ENCODE results near the gene AQP6. TPM values are rescaled to one million over a fixed set of nuclear protein-coding genes. Genes with fewer than 3 reads are reported as not detected.

Gene AQP6
- total RNA-seq, 1 experiment from 2014 or later, result 0.31 TPM

GRCh38 chr12:49933796-49934195 is 39.0 kb upstream of the AQP6 start:
- BruUV-seq (replicated peaks), result no TSS peak
- CTCF ChIA-PET, result interaction anchor here (0.6 kb wide), 1 partner anchor 52 kb away, joined by 4 read pairs; no protein-coding TSS in a partner anchor
- Histone ChIP-seq H3K36me3 (ENCODE audit: control insufficient read depth, insufficient read depth, low read length) (no peaks in the 10 kb centered on the region), H3K27me3 (ENCODE audit: control insufficient read depth, insufficient read depth, low read length) (no peaks in the 10 kb centered on the region), H3K4me1 (ENCODE audit: control insufficient read depth, insufficient read depth, low read length) (no peaks in the 10 kb centered on the region), H3K4me3 (ENCODE audit: low read depth in 2 of 2, low read length in 2 of 2) (no peak overlapping the region), H3K9me3 (ENCODE audit: control insufficient read depth, insufficient read depth, low read depth, low read length) (no peaks in the 10 kb centered on the region), H3K27ac (ENCODE audit: low read length) (no peak overlapping the region)
- intact Hi-C loops (cut with micrococcal nuclease; ENCODE audit: unreplicated experiment), result no loop called here
- in situ Hi-C loops (cut with HindIII; ENCODE audit: low pct_unique_long_range_greater_than_20kb, low sequenced_read_pairs), result no loop called here
- TF ChIP-seq CTCF (IDR thresholded peaks at IDR 0.05) (no peak), SIN3A (IDR thresholded peaks at IDR 0.05; ENCODE audit: borderline replicate concordance, insufficient read depth, low read depth, low read length) (no peak), TCF7L2 (IDR thresholded peaks at IDR 0.05; ENCODE audit: low read depth, low read length) (no peak), REST (IDR thresholded peaks at IDR 0.05; ENCODE audit: insufficient read depth in 1 of 2, low read depth in 2 of 2, low read length in 1 of 2) (no peak), POLR2AphosphoS5 (IDR thresholded peaks at IDR 0.05; ENCODE audit: low read depth, low read length) (no peak)
- ATAC-seq, result no peak
- POLR2A ChIA-PET, result no interaction called here
- DNase-seq (ENCODE audit: low read depth, low spot score), result no peak

GRCh38 chr12:49934505-49934904 is 38.2 kb upstream of the AQP6 start:
- no peaks in the 10 kb centered on the region for H3K36me3 ChIP-seq (ENCODE audit: control insufficient read depth, insufficient read depth, low read length)
- no peaks in the 10 kb centered on the region for H3K9me3 ChIP-seq (ENCODE audit: control insufficient read depth, insufficient read depth, low read depth, low read length)
- no peaks in the 10 kb centered on the region for H3K4me1 ChIP-seq (ENCODE audit: control insufficient read depth, insufficient read depth, low read length)
- no peak overlapping the region for H3K27ac ChIP-seq (ENCODE audit: low read length)
- DNase-seq (ENCODE audit: low read depth, low spot score) (no peak), ATAC-seq (no peak)
- BruUV-seq (replicated peaks), result no TSS peak
- POLR2A ChIA-PET, result no interaction called here
- CTCF ChIA-PET, result no interaction called here
- in situ Hi-C loops (cut with HindIII; ENCODE audit: low pct_unique_long_range_greater_than_20kb, low sequenced_read_pairs) (no loop called here), intact Hi-C loops (cut with micrococcal nuclease; ENCODE audit: unreplicated experiment) (no loop called here)
- H3K27me3 ChIP-seq (ENCODE audit: control insufficient read depth, insufficient read depth, low read length), result no peaks in the 10 kb centered on the region
- H3K4me3 ChIP-seq (ENCODE audit: low read depth in 2 of 2, low read length in 2 of 2), result no peak overlapping the region
- TF ChIP-seq SIN3A (IDR thresholded peaks at IDR 0.05; ENCODE audit: borderline replicate concordance, insufficient read depth, low read depth, low read length) (no peak), CTCF (IDR thresholded peaks at IDR 0.05) (no peak), REST (IDR thresholded peaks at IDR 0.05; ENCODE audit: insufficient read depth in 1 of 2, low read depth in 2 of 2, low read length in 1 of 2) (no peak), TCF7L2 (IDR thresholded peaks at IDR 0.05; ENCODE audit: low read depth, low read length) (no peak), POLR2AphosphoS5 (IDR thresholded peaks at IDR 0.05; ENCODE audit: low read depth, low read length) (no peak)

Measured in Panc1 (cell line).